KMS-11 (cell line): Measurements from ENCODE around the gene DCAF5.
A peak's percentile ranks its signal among the peaks of the same experiment; 100 is the strongest.

Experiments used
- H2AFZ ChIP-seq: fragments of 200-600 bp; sonication (generic); 2 replicates; pipeline ENCODE4 v1.6.1; 2016; ENCODE audit warnings: antibody characterized with exemption, mixed run types, low read depth
- H3K27ac ChIP-seq: fragments of 200-600 bp; sonication (generic); 2 replicates; pipeline ENCODE4 v1.6.1; 2016; ENCODE audit warnings: mild to moderate bottlenecking, mixed run types
- H3K27me3 ChIP-seq: fragments of 200-600 bp; sonication (generic); 2 replicates; pipeline ENCODE4 v1.6.1; 2017; ENCODE audit warnings: mild to moderate bottlenecking, low read depth, mixed run types, moderate library complexity; ENCODE audit not compliant: insufficient read depth
- H3K36me3 ChIP-seq: fragments of 200-600 bp; sonication (generic); 2 replicates; pipeline ENCODE4 v1.6.1; 2017; ENCODE audit warnings: mild to moderate bottlenecking, mixed run types; ENCODE audit not compliant: insufficient read depth
- H3K4me1 ChIP-seq: fragments of 200-600 bp; sonication (generic); 2 replicates; pipeline ENCODE4 v1.6.1; 2016; ENCODE audit warnings: mild to moderate bottlenecking, low read depth, mixed run types; ENCODE audit not compliant: poor library complexity, severe bottlenecking
- H3K4me2 ChIP-seq: fragments of 200-600 bp; sonication (generic); 2 replicates; pipeline ENCODE4 v1.7.0; 2016; ENCODE audit warnings: mild to moderate bottlenecking, mixed run types
- H3K4me3 ChIP-seq: fragments of 200-600 bp; sonication (generic); IDR thresholded peaks from 2 replicates; pipeline ENCODE4 v1.6.1; 2017; ENCODE audit warnings: low read depth, low read length, mixed read lengths; ENCODE audit not compliant: insufficient read depth
- H3K79me2 ChIP-seq: fragments of 200-600 bp; sonication (generic); 2 replicates; pipeline ENCODE4 v1.6.1; 2016; ENCODE audit warnings: low read depth, mixed run types; ENCODE audit not compliant: insufficient read depth
- H3K9ac ChIP-seq: fragments of 200-600 bp; sonication (generic); 2 replicates; pipeline ENCODE4 v1.6.1; 2016; ENCODE audit warnings: mild to moderate bottlenecking, mixed run types
- H4K20me1 ChIP-seq: fragments of 200-600 bp; sonication (generic); 2 replicates; pipeline ENCODE4 v1.6.1; 2016; ENCODE audit warnings: mild to moderate bottlenecking, mixed run types; ENCODE audit not compliant: insufficient read depth
- TF ChIP-seq, protein P1 (sequence below): fragments of 200-600 bp; sonication (generic); conservative IDR thresholded peaks from 2 replicates; pipeline ENCODE4 v1.6.1; 2017; ENCODE audit warnings: low read depth, mild to moderate bottlenecking, antibody characterized with exemption, low read length, moderate library complexity, mixed read lengths

Gene DCAF5

DNA sequence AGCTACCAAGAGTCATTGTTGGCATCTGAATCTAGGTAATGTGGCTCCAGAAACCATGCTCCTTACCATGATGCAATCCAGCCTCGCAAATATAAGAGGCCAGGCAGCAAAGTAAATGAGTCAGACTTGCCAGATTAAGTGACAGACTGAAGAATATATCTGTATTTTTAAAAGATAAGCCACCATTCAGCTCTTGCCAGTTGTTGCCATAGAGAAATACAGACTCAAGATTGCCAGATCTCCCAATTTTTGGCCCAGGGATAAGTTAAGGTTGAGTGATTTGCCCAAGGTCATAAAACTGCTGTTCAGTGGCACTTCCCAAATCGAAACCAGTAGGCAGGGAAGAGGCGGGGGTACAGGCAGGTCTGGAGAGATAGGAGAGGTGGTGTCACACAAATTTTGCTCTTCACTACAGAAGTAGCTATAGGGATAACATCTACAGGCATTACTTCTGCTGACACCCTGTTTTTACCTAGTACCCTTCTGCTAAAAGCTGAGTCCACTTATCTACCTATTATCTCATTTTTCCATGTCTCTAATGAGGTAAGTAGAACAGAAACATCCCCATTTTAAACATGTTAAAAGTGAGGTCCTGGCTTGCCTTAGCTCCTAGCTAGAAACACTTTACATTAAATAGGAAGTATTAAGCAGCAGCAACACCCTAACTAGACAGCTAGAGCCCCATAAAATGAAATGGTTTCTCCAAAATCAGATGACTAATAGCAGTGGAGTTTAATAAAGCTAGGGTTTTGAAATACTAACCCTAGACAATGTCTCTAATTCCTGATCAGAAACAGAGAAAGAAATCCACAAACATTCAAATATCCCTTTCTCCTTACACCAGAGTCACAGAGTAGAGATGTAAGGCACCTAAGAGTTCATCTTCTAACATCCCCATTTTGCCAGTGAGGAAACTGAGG, 19.5 kb downstream of the DCAF5 start:
- H3K27ac ChIP-seq = no peak overlapping the region
- H3K9ac ChIP-seq = no peak overlapping the region
- no peak overlapping the region for H2AFZ ChIP-seq
- H3K36me3 ChIP-seq = no peaks in the 10 kb centered on the region
- no peak overlapping the region for H3K4me3 ChIP-seq
- H4K20me1 ChIP-seq = no peaks in the 10 kb centered on the region
- H3K79me2 ChIP-seq = peaks cover 15% of the 10 kb centered on the region; the same call in 1 of the 2 replicates
- peaks cover 30% of the 10 kb centered on the region for H3K4me1 ChIP-seq
- TF ChIP-seq, protein P1, sequence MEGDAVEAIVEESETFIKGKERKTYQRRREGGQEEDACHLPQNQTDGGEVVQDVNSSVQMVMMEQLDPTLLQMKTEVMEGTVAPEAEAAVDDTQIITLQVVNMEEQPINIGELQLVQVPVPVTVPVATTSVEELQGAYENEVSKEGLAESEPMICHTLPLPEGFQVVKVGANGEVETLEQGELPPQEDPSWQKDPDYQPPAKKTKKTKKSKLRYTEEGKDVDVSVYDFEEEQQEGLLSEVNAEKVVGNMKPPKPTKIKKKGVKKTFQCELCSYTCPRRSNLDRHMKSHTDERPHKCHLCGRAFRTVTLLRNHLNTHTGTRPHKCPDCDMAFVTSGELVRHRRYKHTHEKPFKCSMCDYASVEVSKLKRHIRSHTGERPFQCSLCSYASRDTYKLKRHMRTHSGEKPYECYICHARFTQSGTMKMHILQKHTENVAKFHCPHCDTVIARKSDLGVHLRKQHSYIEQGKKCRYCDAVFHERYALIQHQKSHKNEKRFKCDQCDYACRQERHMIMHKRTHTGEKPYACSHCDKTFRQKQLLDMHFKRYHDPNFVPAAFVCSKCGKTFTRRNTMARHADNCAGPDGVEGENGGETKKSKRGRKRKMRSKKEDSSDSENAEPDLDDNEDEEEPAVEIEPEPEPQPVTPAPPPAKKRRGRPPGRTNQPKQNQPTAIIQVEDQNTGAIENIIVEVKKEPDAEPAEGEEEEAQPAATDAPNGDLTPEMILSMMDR = no peak
- no peak overlapping the region for H3K4me2 ChIP-seq
- H3K27me3 ChIP-seq = no peaks in the 10 kb centered on the region

DNA sequence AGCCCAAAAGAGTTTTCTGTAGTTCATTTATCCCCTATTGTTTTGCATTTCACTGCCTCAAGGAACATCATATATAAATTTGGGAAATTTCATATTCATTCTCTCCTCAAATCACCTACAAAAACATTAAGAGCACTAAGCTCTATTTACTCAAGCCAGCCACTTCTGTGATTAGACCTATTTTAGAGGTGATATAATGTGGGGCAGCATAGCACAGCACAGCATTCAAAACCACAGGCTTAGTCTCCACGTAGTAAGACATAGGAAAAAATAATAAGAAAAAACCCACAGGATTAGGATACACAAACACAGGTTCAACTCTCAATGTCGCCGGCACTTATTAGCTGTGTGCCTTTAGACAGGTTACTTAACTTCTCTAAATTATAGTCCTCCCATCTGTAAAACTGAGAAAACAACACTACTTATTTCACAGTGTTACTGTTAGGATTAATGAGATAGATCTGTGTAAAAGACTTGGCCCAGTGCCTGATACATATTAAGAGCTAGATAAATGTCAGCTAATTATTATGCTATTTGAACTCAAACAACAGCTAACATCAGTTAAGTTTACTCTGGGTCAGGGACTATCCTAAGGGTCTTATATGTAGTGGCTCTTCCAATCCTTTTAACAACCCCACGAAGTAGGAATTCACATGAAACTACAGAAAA, 20.3 kb downstream of the DCAF5 start:
- peaks cover 26% of the 10 kb centered on the region for H3K4me1 ChIP-seq
- no peaks in the 10 kb centered on the region for H3K27me3 ChIP-seq
- no peak overlapping the region for H3K9ac ChIP-seq
- TF ChIP-seq, protein P1 = no peak
- H3K36me3 ChIP-seq = no peaks in the 10 kb centered on the region
- H3K4me2 ChIP-seq = no peak overlapping the region
- no peak overlapping the region for H2AFZ ChIP-seq
- no peak overlapping the region for H3K27ac ChIP-seq
- no peaks in the 10 kb centered on the region for H4K20me1 ChIP-seq
- H3K79me2 ChIP-seq = peaks cover 15% of the 10 kb centered on the region; the same call in 1 of the 2 replicates
- H3K4me3 ChIP-seq = no peak overlapping the region

DNA sequence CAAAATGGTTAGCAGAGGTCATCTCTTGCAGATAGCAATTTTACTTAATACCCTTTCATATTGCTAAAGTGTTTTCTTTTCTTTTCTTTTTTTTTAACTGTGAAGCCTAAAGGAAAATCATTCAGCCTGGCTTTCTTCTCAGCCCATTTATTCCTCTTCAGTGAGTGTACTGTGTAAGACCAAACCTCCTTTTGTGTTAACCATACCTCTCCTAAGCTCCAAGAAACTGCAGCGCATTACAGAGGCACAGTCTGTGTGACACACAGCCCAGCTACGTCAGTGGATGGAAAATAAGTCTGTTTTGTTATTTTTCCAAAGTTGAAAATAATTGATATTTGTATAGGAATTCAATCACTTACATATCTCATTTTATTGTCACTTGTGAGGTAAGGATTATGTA, 21.7 kb downstream of the DCAF5 start:
- peaks cover 28% of the 10 kb centered on the region; the same call in 1 of the 2 replicates for H3K79me2 ChIP-seq
- H3K27me3 ChIP-seq = no peaks in the 10 kb centered on the region
- H3K9ac ChIP-seq = no peak overlapping the region
- H3K4me2 ChIP-seq = no peak overlapping the region; the same call in 1 of the 2 replicates
- H2AFZ ChIP-seq = no peak overlapping the region
- peaks cover 21% of the 10 kb centered on the region for H3K4me1 ChIP-seq
- H4K20me1 ChIP-seq = no peaks in the 10 kb centered on the region
- no peak overlapping the region for H3K4me3 ChIP-seq
- TF ChIP-seq, protein P1 = no peak
- H3K27ac ChIP-seq = no peak overlapping the region
- H3K36me3 ChIP-seq = no peaks in the 10 kb centered on the region

DNA sequence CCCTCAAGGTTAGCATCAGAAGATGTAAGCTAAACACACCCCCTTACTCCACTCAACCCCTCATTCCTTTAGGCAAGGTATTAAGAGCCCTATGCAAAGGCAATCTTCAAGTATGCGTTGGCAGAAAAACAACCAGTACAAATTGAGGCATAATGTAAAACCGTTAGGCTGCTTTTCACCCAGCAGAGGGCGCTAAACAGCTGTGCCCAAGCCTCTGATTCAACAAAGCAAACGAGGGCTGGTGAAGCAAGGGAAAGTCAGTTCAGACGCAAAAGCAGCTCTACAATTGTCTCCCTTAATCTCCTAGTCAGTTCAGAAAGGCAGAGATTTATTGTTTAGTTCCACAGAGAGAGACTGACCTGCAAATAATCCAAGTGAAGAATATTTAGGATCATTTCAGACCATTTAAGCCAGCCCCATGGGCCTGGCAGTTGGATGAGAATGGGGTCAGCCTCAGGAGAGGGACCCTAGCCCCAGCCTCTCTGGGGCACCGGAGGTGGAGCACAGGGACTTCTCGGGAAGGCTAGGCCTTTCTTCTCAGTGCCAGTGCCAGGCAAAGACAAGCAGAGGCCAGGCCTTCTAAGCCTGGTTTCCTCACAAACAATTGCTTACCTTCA, 23.5 kb downstream of the DCAF5 start:
- Histone ChIP-seq H4K20me1 (no peaks in the 10 kb centered on the region), H2AFZ (no peak overlapping the region), H3K27me3 (no peaks in the 10 kb centered on the region), H3K36me3 (no peaks in the 10 kb centered on the region), H3K4me3 (no peak overlapping the region), H3K4me2 (peak overlapping the region; percentile 70), H3K4me1 (peaks cover 21% of the 10 kb centered on the region), H3K79me2 (peaks cover 33% of the 10 kb centered on the region; the same call in 1 of the 2 replicates), H3K9ac (no peak overlapping the region), H3K27ac (peak overlapping the region; percentile 61)
- TF ChIP-seq, protein P1 = peak; percentile 87
